ENCODE measurements around the gene MME.
A peak's percentile ranks its signal among the peaks of the same experiment; 100 is the strongest.

Gene MME

GRCh38 chr3:155079746-155080487 is at the start of gene MME:
MME (plus strand) TSS chr3:155080319; CDS start chr3:155084168, 3,849 bp downstream.
- peak in 1 of 2 experiments; percentile 25 for DNase-seq

- DNase-seq: no peak
Measured at GRCh38 chr3:155031186-155031585, 48.9 kb upstream of the MME start.

GRCh38 chr3:155032918-155033317 is 47.2 kb upstream of the MME start:
- no peak for DNase-seq

GRCh38 chr3:155034786-155035185 is 45.3 kb upstream of the MME start:
- no peak for DNase-seq

- no peak for DNase-seq
Measured at GRCh38 chr3:155035553-155035952, 44.6 kb upstream of the MME start.

DNA sequence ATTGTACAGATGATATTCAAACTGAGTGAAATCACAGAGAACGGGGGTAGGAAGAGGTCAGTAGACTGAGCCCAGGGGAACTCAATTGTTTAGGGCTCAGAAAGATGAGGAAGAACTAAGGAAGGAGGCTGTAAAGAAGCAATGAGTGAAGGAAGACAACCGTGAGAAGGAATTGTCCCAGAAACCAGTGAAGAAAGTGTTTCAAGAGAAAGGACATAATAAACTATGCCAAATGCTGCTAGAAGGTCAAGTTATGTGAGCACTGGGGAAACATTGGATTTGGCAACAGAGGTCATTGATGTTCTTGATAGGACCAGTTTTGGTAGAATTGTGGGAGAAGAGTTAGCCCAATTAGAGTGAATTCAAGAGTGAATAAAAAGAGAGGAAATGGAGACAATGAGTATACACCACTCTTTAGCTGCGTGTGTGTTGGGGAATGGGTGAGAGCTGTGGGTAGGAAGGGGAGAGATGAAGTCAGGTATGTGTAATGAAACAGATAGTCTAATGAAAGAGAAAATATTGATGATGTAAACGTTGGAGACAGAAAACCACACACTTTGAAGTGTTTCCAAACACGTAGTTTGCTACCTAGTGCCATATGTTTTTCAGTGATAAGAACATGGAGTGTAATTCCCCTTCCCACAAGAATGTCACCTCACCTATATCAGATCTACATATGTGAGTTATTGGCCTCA is 42.5 kb upstream of the MME start:
- no peak for DNase-seq

DNA sequence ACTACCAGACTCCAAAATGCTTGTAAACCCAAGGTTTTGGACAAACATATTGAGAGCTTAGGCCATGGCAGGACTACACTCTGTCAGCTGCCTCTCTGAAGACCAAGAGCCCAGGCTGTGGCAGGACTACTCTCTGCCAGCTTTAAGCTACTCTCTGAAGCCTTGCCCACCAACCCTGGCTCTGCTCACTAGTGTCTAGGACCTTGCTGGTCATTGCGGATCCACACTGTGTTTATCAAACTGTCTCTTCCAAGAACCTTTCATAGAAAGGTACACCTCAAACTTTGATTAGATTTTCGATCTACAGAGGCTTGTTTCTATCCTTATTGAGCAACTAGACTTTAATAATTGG is 41.9 kb upstream of the MME start:
- no peak for DNase-seq

- DNase-seq: no peak
Measured at GRCh38 chr3:155046935-155047334, 33.2 kb upstream of the MME start.

GRCh38 chr3:155047672-155048071 is 32.4 kb upstream of the MME start:
- no peak for DNase-seq

- DNase-seq: no peak
Measured at GRCh38 chr3:155049959-155050358, 30.2 kb upstream of the MME start.

- no peak for DNase-seq
Measured at GRCh38 chr3:155052470-155052869, 27.6 kb upstream of the MME start.

- no peak for DNase-seq
Measured at GRCh38 chr3:155053756-155054155, 26.4 kb upstream of the MME start.

DNA sequence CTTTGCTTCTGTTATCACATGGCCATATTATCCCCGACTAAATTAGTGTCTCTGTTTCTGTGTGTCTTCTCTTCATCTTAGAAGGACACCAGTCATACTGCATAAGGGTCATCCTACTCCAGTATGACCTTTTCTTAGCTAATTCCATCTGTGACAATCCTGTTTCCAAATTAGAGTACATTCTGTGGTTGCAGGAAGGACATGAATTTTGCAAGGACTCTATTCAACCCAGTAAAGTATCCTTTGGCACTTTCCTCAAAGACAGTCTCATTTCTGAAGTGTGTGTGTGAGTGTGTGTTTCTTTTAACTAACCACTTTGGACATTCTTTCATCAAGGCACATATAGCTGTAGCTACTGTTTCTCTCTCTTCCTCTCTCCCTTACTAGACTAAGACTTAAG is 15.2 kb upstream of the MME start:
- no peak for DNase-seq

- DNase-seq: no peak
Measured at GRCh38 chr3:155065537-155065936, 14.6 kb upstream of the MME start.

DNA sequence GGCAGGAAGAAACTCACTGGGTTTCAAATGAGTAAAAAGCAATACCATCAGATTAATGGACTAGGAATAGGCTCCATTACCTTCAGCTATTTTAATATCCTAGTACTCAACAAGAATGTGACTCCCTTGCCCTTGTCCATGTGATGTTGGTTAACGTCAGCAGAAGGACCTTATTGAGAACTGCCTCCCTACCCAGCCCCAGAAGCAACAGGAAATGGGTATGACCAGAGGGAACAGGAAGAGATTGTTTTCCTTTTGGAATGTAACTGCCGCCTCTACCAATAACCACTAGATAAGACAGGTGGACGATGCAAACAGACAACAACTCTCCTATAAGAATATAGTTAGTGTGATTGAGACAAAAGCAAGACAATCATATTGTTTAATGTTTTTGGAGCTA is 10.4 kb upstream of the MME start:
- DNase-seq: no peak

- DNase-seq: no peak
Measured at GRCh38 chr3:155070316-155070715, 9.8 kb upstream of the MME start.

GRCh38 chr3:155070932-155071387 is 9.2 kb upstream of the MME start:
- no peak for DNase-seq

GRCh38 chr3:155075200-155075599 is 4.9 kb upstream of the MME start:
- DNase-seq: no peak

GRCh38 chr3:155076888-155077287 is 3.2 kb upstream of the MME start:
- DNase-seq: no peak

GRCh38 chr3:155078711-155079467 is 1.2 kb upstream of the MME start:
- DNase-seq: no peak

DNA sequence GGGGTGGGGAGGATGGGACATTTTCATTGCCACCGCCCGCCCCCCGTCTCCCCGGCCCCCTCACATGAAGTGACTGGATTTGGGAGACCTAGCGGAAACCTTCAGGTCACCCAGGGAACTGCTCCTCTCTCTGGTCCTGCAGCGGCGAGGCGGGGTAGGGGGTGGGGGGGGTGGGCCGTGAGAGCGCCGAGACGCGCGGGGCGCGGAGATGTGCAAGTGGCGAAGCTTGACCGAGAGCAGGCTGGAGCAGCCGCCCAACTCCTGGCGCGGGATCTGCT is 712 bp upstream of the MME start:
- no peak for DNase-seq

DNA sequence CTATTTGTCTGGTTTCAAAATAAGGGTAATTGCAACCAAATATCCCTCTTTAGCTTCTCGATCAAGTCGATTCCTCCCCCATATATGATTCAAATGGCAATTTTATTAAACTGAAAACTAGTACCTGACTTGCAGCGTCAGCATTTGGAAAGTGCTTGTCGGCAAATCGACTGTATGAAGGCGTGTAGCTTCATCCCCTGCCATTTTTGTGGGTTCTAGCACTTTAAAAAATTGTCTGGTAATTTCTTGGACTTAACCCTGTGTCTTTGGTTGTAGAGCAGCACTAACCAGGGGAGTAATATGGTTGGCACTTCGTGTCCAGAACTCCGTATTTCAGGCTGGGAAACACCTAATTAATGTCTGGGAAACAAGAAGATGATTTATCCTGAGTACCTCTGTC is 573 bp downstream of the MME start:
- DNase-seq: no peak

GRCh38 chr3:155083313-155083905 is 3.3 kb downstream of the MME start:
- DNase-seq: no peak

GRCh38 chr3:155084567-155084966 is 4.4 kb downstream of the MME start:
- DNase-seq: no peak

Data from NCI-H446 (cell line).